T-cell (primary cell): Measurements from ENCODE around the gene ARSA. TPM values are rescaled to one million over a fixed set of nuclear protein-coding genes. Genes with fewer than 3 reads are reported as not detected.
A peak's percentile ranks its signal among the peaks of the same experiment; 100 is the strongest.

Experiments
- ATAC-seq, 4 experiments: fragments of 200-7000 bp in 3 of 4; fragments of 150-1000 bp in 1 of 4; cut with Tn5 transposase; replicated peaks in 1 of 4; 1 replicate in 3 of 4; 2 replicates in 1 of 4; pipeline ENCODE4 v1.10.0; 2021; ENCODE audit warnings: moderate library complexity in 3 of 4, mild to moderate bottlenecking in 2 of 4, moderate number of reproducible peaks in 1 of 4
- CTCF ChIA-PET, 2 donors: fragments of 300-600 bp; sonication (Branson Sonifier 250); formaldehyde crosslinking; loops; one replicate each; lab custom pipeline; 2022; ENCODE audit warnings: antibody characterized with exemption in 2 of 2; lab: Charles Lee
- POLR2A ChIA-PET, 2 donors: fragments of 300-600 bp; sonication (Branson Sonifier 250); formaldehyde crosslinking; loops; one replicate each; lab custom pipeline; 2022; ENCODE audit warnings: antibody characterized with exemption in 2 of 2; lab: Charles Lee
- DNase-seq, 35 experiments: peaks; one replicate each; pipeline versions ENCODE4 v3.0.0 to v3.0.0-alpha.2; 2013 to 2023
- H3K27ac ChIP-seq: one replicate; pipeline ENCODE4 v1.5.1; 2013; ENCODE audit warnings: low read length
- H3K27me3 ChIP-seq, 2 experiments: replicated peaks in 1 of 2; 1 replicate in 1 of 2; 2 replicates in 1 of 2; pipeline versions ENCODE4 v1.6.1 to v1.7.0; 2013; ENCODE audit warnings: low read length in 1 of 2, mixed read lengths in 1 of 2; ENCODE audit not compliant: control insufficient read depth in 2 of 2, insufficient read depth in 2 of 2; ENCODE audit errors: extremely low read depth in 1 of 2
- H3K36me3 ChIP-seq, 2 donors: 1 replicate in 1 of 2; 2 replicates in 1 of 2; pipeline versions ENCODE4 v1.6.1 to v1.7.0; 2013; ENCODE audit warnings: low read length in 1 of 2; ENCODE audit not compliant: control insufficient read depth in 2 of 2, insufficient read depth in 1 of 2; ENCODE audit errors: extremely low read depth in 1 of 2
- H3K4me1 ChIP-seq, 2 experiments: 1 replicate in 1 of 2; 2 replicates in 1 of 2; pipeline versions ENCODE4 v1.6.1 to v1.7.0; 2013; ENCODE audit warnings: low read length in 2 of 2, mixed read lengths in 1 of 2; ENCODE audit not compliant: insufficient read depth in 2 of 2, control insufficient read depth in 1 of 2; ENCODE audit errors: extremely low read depth in 1 of 2
- H3K4me3 ChIP-seq, 2 donors: 1 replicate in 1 of 2; 2 replicates in 1 of 2; pipeline versions ENCODE4 v1.5.1 to v1.7.0; 2013; ENCODE audit warnings: mild to moderate bottlenecking in 2 of 2, low read length in 1 of 2, moderate library complexity in 1 of 2; ENCODE audit not compliant: control insufficient read depth in 1 of 2; ENCODE audit errors: extremely low read depth in 1 of 2
- H3K9me3 ChIP-seq: 2 replicates; pipeline ENCODE4 v1.7.0; 2013
- H3K27ac Mint-ChIP-seq, 2 donors: one replicate each; pipeline ENCODE4 v1.8.0; 2020 to 2021; ENCODE audit warnings: mild to moderate bottlenecking in 2 of 2, mixed read lengths in 2 of 2
- H3K27me3 Mint-ChIP-seq, 2 donors: one replicate each; pipeline ENCODE4 v1.8.0; 2021 to 2022; ENCODE audit warnings: mixed read lengths in 2 of 2
- H3K36me3 Mint-ChIP-seq: one replicate; pipeline ENCODE4 v1.8.0; 2021; ENCODE audit warnings: mixed read lengths
- H3K4me1 Mint-ChIP-seq, 3 donors: one replicate each; pipeline ENCODE4 v1.8.0; 2020 to 2022; ENCODE audit warnings: mixed read lengths in 3 of 3, mild to moderate bottlenecking in 1 of 3
- H3K4me3 Mint-ChIP-seq, 3 donors: one replicate each; pipeline ENCODE4 v1.8.0; 2020 to 2022; ENCODE audit warnings: mild to moderate bottlenecking in 3 of 3, mixed read lengths in 3 of 3, moderate library complexity in 3 of 3
- H3K9me3 Mint-ChIP-seq, 3 donors: one replicate each; pipeline ENCODE4 v1.8.0; 2020 to 2022; ENCODE audit warnings: mixed read lengths in 3 of 3
- WGBS: methylation state at CpG from one replicate; pipeline ENCODE4 v1.1.5; 2013; ENCODE audit warnings: missing lambda C conversion rate; ENCODE audit not compliant: insufficient coverage; 5-methylcytosine and 5-hydroxymethylcytosine counted together
- total RNA-seq, 35 experiments: library from RNA in 6 of 35; stranded (reverse) in 6 of 35; fragments of 120-200 nt in 1 of 35; gene quantifications; one replicate each; pipeline versions ENCODE4 v1.2.1 to v1.2.4 and lab custom pipeline; 2013 to 2026

ARSA gene
- total RNA-seq, 5 donors from 2014 or later (not counting 1 experiment from before 2014, with no cell fraction given), result 68.3 to 105 (median 90.6) TPM

DNA sequence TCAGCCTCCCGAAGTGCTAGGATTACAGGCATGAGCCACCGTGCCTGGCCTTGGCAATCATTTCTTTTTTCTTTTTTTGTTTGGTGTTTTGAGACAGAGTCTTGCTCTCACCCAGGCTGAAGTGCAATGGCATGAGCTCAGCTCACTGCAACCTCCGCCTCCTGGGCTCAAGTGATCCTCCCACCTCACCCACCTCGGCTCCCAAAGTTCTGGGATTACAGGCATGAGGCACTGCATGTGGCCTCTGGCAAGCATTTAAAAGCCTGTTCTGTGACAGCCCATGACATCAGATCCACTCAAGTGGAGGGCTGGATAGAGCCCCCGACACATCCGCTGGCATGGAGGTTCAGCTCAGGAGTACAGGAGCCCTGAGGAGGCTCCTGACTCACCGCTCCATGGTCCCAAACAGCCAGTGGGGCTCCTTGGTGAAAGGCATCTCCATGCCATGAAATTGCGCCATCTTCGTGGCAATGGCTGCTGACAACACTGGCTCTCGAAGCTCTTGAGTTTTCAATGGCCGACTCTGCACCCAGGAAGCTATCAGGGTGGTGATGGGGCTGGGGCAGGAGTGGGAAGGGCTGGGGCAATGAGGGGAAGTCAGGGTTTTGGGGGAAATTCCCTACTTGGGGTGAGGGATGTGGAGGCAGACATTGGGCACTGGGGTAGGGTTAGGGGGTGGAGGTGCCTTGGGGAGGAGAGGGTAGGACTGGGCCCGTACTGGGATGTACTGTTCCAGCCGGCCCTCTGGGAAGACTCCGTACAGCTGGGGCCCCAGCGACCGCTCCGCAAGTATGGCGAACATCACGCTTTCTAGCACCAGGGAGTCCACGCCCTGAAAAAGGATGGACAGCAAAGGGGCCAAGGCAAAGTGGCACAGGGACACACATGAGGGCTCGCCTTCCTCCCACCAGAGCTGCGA lies 46.7 kb downstream of the ARSA start:
- WGBS, result 88% methylated on average over 15 of the region's 22 CpGs
- peak overlapping the region; percentile 65 to 82 for H3K27ac Mint-ChIP-seq
- peaks cover 12% of the 10 kb centered on the region for H3K36me3 Mint-ChIP-seq
- H3K4me3 ChIP-seq, result peak overlapping the region; percentile 68 to 75
- H3K9me3 ChIP-seq, result no peaks in the 10 kb centered on the region
- H3K27me3 Mint-ChIP-seq, result no peaks in the 10 kb centered on the region
- peaks cover 1 to 7% of the 10 kb centered on the region in 2 donors for H3K36me3 ChIP-seq
- no peaks in the 10 kb centered on the region for H3K9me3 Mint-ChIP-seq
- peaks cover 24 to 40% (median 32%) of the 10 kb centered on the region in 3 donors for H3K4me1 Mint-ChIP-seq
- peak overlapping the region; percentile 84 to 93 (median 84) for H3K4me3 Mint-ChIP-seq
- CTCF ChIA-PET, result interaction anchor here (0.6 to 0.9 kb wide), 3 partner anchors 16 to 55 kb away, joined by 4 to 10 read pairs (median 4); partner anchors contain the start of gene SCO2 (in 1 of the 2)
- ATAC-seq, result no peak
- H3K4me1 ChIP-seq, result peaks cover 8 to 37% of the 10 kb centered on the region in 2 experiments
- H3K27ac ChIP-seq, result peak overlapping the region; percentile 81
- H3K27me3 ChIP-seq, result no peaks in the 10 kb centered on the region
- POLR2A ChIA-PET, result interaction anchor here in 1 of 2 donors (0.5 kb wide), 1 partner anchor 47 kb away, joined by 6 read pairs; no protein-coding TSS in a partner anchor
- no peak for DNase-seq

DNA sequence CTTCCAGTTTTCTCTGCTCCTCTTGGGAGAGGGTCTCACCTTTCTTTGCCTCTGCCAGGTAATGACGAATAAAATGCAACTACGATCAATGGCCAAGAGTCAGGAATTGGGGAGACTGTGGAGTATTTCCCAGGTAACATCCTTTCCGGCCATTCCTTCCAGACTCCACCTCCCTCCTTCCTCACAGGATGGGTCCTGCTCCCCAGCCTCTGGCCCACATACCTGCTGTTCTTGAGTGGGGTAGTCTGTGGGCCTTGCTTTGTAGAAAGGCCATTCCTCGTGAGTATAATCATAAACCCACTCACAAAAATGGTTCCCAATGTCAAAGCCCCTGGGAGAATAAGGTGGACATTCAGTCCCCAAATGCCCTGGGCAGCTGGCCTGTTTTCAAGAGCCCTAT lies 48.2 kb downstream of the ARSA start:
- no CpG with 5 or more reads among the region's 4 CpGs for WGBS
- Histone ChIP-seq H3K27ac (no peak overlapping the region), H3K4me1 (peaks cover 8 to 37% of the 10 kb centered on the region in 2 experiments), H3K9me3 (no peaks in the 10 kb centered on the region), H3K36me3 (peaks cover 7% of the 10 kb centered on the region in 2 donors), H3K4me3 (no peak overlapping the region), H3K27me3 (no peaks in the 10 kb centered on the region)
- Mint-ChIP-seq H3K4me3 (peak overlapping the region in 1 of 3 donors; percentile 45), H3K36me3 (peaks cover 16% of the 10 kb centered on the region), H3K27me3 (no peaks in the 10 kb centered on the region), H3K27ac (peak overlapping the region in 1 of 2 donors; percentile 31), H3K9me3 (no peaks in the 10 kb centered on the region), H3K4me1 (peaks cover 24 to 40% (median 32%) of the 10 kb centered on the region in 3 donors)
- no peak for ATAC-seq
- ChIA-PET CTCF (no interaction called here), POLR2A (no interaction called here)
- DNase-seq, result no peak

DNA sequence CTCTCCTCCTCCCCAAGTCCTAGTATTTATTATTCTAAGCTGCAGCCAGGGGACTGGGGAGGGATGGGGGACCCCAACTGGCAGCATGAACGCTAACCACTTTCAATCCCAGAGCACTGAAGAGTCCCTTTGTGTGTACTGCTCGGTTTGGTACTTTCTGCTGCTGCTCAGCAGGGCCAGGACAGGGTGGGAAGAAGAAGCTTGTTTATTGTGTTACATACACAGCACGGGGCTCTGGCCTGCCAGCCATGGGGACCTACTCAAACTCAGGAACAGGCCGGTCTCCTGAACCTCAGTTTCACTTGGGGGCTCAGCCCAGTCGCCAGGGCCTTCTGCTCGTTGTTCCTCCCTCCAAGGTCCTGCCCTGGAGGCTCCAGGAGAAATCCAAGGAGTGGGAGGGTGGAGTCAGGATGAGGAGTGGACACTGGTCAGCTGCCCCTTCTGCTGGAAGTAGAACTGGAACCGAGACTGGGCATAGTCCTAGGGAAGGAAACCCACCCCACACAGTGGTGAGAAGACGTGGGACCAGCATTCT lies 49.1 kb downstream of the ARSA start:
- peaks cover 24 to 38% (median 29%) of the 10 kb centered on the region in 3 donors for H3K4me1 Mint-ChIP-seq
- ATAC-seq (no peak), DNase-seq (no peak)
- 93% methylated on average over 5 of the region's 8 CpGs for WGBS
- POLR2A ChIA-PET, result no interaction called here
- Histone ChIP-seq H3K4me1 (peaks cover 8 to 35% of the 10 kb centered on the region in 2 experiments), H3K27ac (no peak overlapping the region), H3K36me3 (peaks cover 9 to 10% of the 10 kb centered on the region in 2 donors), H3K4me3 (no peak overlapping the region), H3K9me3 (no peaks in the 10 kb centered on the region), H3K27me3 (no peaks in the 10 kb centered on the region)
- H3K36me3 Mint-ChIP-seq, result peaks cover 16% of the 10 kb centered on the region
- CTCF ChIA-PET, result no interaction called here
- H3K4me3 Mint-ChIP-seq, result no peak overlapping the region
- H3K27me3 Mint-ChIP-seq, result no peaks in the 10 kb centered on the region
- no peak overlapping the region for H3K27ac Mint-ChIP-seq
- H3K9me3 Mint-ChIP-seq, result no peaks in the 10 kb centered on the region

DNA sequence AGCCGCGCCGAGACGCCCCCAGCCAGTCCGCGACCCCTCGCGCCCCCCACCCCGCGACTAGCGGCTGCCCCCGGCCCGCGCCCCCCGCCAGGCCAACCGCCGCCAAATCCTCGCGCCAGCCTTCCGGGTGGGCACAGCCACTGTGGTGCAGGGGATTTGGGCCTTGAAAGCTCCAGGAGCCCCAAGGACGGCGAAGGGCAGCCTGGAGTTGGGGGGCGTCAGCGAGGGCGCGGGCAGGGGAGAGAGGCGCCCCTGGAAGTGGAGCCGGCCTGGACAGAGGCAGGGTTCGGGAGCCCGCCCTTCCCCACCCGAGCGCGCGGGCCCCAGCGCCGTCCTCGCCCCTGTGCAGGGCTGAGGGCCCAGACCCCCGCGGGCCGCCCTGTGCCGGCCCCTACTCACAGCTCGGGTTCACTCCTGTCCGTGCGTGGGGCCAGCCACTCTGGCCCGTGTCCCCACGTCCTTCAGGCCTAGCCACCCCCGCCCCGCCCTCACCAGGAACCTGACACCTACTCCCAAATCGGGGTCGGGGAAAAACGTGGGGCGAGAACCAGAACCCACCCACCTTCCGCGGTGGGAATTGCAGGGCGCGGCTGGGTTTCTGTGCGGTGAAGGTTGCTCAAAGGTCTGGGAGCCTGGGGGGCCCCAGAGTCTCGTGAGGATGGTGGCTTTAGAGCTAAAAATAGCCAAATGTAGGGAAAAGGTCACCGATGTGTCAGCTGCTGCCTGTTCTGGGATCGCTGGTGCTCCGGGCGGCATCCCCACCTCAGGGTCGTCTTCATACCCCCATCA lies 49.8 kb downstream of the ARSA start, which contains the start of gene CPT1B:
Gene CPT1B, minus strand, starts transcription at position 441 of the 789 bp plus-strand sequence. CDS start 512 bp downstream, outside the sequence.
- Histone ChIP-seq H3K36me3 (peaks cover 11 to 12% of the 10 kb centered on the region in 2 donors), H3K4me3 (no peak within 1 kb of the TSS), H3K27ac (no peak within 1 kb of the TSS), H3K9me3 (no peaks in the 10 kb centered on the region), H3K27me3 (no peaks in the 10 kb centered on the region), H3K4me1 (peaks cover 4 to 28% of the 10 kb centered on the region in 2 experiments)
- H3K4me3 Mint-ChIP-seq, result peak within 1 kb of the TSS in 1 of 3 donors; percentile 24
- peaks cover 18 to 32% (median 23%) of the 10 kb centered on the region in 3 donors for H3K4me1 Mint-ChIP-seq
- no peaks in the 10 kb centered on the region for H3K27me3 Mint-ChIP-seq
- CTCF ChIA-PET, result no interaction called here
- peaks cover 16% of the 10 kb centered on the region for H3K36me3 Mint-ChIP-seq
- ATAC-seq (no peak), DNase-seq (no peak)
- no peak within 1 kb of the TSS for H3K27ac Mint-ChIP-seq
- WGBS, result 68% methylated on average over 21 of the region's 63 CpGs
- no peaks in the 10 kb centered on the region for H3K9me3 Mint-ChIP-seq
- POLR2A ChIA-PET, result no interaction called here

DNA sequence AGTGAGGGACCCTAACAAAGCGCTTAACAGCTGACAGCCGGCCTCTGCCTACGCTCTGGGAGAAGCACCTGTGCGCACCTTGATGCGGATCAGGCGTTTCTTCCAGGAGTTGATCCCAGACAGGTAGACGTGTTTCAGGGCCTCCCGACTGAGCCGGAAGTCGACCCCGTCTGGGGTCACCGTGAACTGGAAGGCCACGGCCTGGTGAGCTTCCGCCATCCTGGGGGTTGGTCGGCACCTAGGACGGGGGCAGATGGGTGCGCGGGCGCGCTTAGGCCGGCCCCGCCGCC lies 50.3 kb downstream of the ARSA start:
- ATAC-seq, result no peak
- no peaks in the 10 kb centered on the region for H3K9me3 Mint-ChIP-seq
- POLR2A ChIA-PET, result no interaction called here
- H3K27ac Mint-ChIP-seq, result no peak overlapping the region
- 82% methylated on average over 22 of the region's 23 CpGs for WGBS
- CTCF ChIA-PET, result no interaction called here
- Histone ChIP-seq H3K4me3 (no peak overlapping the region), H3K9me3 (no peaks in the 10 kb centered on the region), H3K4me1 (peaks cover 4 to 28% of the 10 kb centered on the region in 2 experiments), H3K27ac (no peak overlapping the region), H3K27me3 (no peaks in the 10 kb centered on the region), H3K36me3 (peaks cover 11 to 12% of the 10 kb centered on the region in 2 donors)
- peaks cover 16% of the 10 kb centered on the region for H3K36me3 Mint-ChIP-seq
- peak overlapping the region in 1 of 3 donors; percentile 24 for H3K4me3 Mint-ChIP-seq
- peaks cover 18 to 29% (median 23%) of the 10 kb centered on the region in 3 donors for H3K4me1 Mint-ChIP-seq
- H3K27me3 Mint-ChIP-seq, result no peaks in the 10 kb centered on the region
- no peak for DNase-seq
